Lower leg skin (tissue), 3 donors: ENCODE data around the gene ATP9B.

ENCODE experiments used
- CTCF ChIP-seq, 3 donors: fragments of 450-650 bp; IDR thresholded peaks; one replicate each; pipeline ENCODE4 v1.5.1; 2016; ENCODE audit warnings: antibody characterized with exemption in 3 of 3, mild to moderate bottlenecking in 3 of 3, moderate library complexity in 2 of 3
- POLR2A ChIP-seq, 2 donors: fragments of 450-650 bp; IDR thresholded peaks; one replicate each; pipeline ENCODE4 v1.6.1; 2016 to 2017; ENCODE audit warnings: antibody characterized with exemption in 2 of 2, mild to moderate bottlenecking in 1 of 2, moderate library complexity in 1 of 2

GRCh38 chr18:79401494-79402208 is 332.5 kb downstream of the ATP9B start:
- TF ChIP-seq CTCF (IDR thresholded peaks at IDR 0.05): no peak
- TF ChIP-seq POLR2A (IDR thresholded peaks at IDR 0.05): no peak
